ENCODE data around the gene PPM1F.

Gene PPM1F

GRCh38 chr22:21966643-21967516 lies 14.2 kb upstream of the PPM1F start:
- in situ Hi-C loops (cut with MboI; ENCODE audit: low sequenced_read_pairs, unreplicated experiment) = loop anchor here (5.0 kb wide), 1 partner anchor 250 kb away; no protein-coding TSS in a partner anchor
- TF ChIP-seq CTCF (IDR thresholded peaks at IDR 0.05; ENCODE audit: borderline replicate concordance, control extremely low read depth, extremely low read depth, insufficient read depth, missing control alignments) = no peak
- no peak for DNase-seq (ENCODE audit: low spot score)

GRCh38 chr22:21965762-21966288 lies 13.2 kb upstream of the PPM1F start:
- no peak for TF ChIP-seq CTCF (IDR thresholded peaks at IDR 0.05; ENCODE audit: borderline replicate concordance, control extremely low read depth, extremely low read depth, insufficient read depth, missing control alignments)
- in situ Hi-C loops (cut with MboI; ENCODE audit: low sequenced_read_pairs, unreplicated experiment) = loop anchor here (5.0 kb wide), 1 partner anchor 251 kb away; no protein-coding TSS in a partner anchor
- no peak for DNase-seq (ENCODE audit: low spot score)

- in situ Hi-C loops (cut with MboI; ENCODE audit: low sequenced_read_pairs, unreplicated experiment) = loop anchor here (5.0 kb wide), 1 partner anchor 252 kb away; no protein-coding TSS in a partner anchor
- TF ChIP-seq CTCF (IDR thresholded peaks at IDR 0.05; ENCODE audit: borderline replicate concordance, control extremely low read depth, extremely low read depth, insufficient read depth, missing control alignments) = no peak
Measured at GRCh38 chr22:21964918-21965484, 12.4 kb upstream of the PPM1F start.

GRCh38 chr22:21964234-21964633 lies 11.6 kb upstream of the PPM1F start:
- in situ Hi-C loops (cut with MboI; ENCODE audit: low sequenced_read_pairs, unreplicated experiment) = no loop called here
- DNase-seq (ENCODE audit: low spot score) = no peak
- TF ChIP-seq CTCF (IDR thresholded peaks at IDR 0.05; ENCODE audit: borderline replicate concordance, control extremely low read depth, extremely low read depth, insufficient read depth, missing control alignments) = no peak

More at GRCh38 chr22:21964918-21965484, 12.4 kb upstream of the PPM1F start:
- DNase-seq (ENCODE audit: low spot score) = no peak

- no peak for TF ChIP-seq CTCF (IDR thresholded peaks at IDR 0.05; ENCODE audit: borderline replicate concordance, control extremely low read depth, extremely low read depth, insufficient read depth, missing control alignments)
- in situ Hi-C loops (cut with MboI; ENCODE audit: low sequenced_read_pairs, unreplicated experiment) = no loop called here
- DNase-seq (ENCODE audit: low spot score) = no peak
Measured at GRCh38 chr22:21963790-21964211, 11.2 kb upstream of the PPM1F start.

GRCh38 chr22:21963286-21963685 lies 10.6 kb upstream of the PPM1F start:
- no peak for DNase-seq (ENCODE audit: low spot score)
- no peak for TF ChIP-seq CTCF (IDR thresholded peaks at IDR 0.05; ENCODE audit: borderline replicate concordance, control extremely low read depth, extremely low read depth, insufficient read depth, missing control alignments)
- in situ Hi-C loops (cut with MboI; ENCODE audit: low sequenced_read_pairs, unreplicated experiment) = no loop called here
